NCI-H1417 treated with DMSO at 0.1 percent for 48 hours (cell line): Measurements from ENCODE around the gene FAM120A.

ENCODE experiments used
- DNase-seq: peaks from one replicate; lab custom pipeline; 2025; lab: John Stamatoyannopoulos, UW

FAM120A gene

GRCh38 chr9:93579711-93580516 lies 128.4 kb downstream of the FAM120A start:
- DNase-seq = no peak

- DNase-seq = no peak
Observed at GRCh38 chr9:93580654-93581380, 129.3 kb downstream of the FAM120A start.

GRCh38 chr9:93582115-93582514 lies 130.6 kb downstream of the FAM120A start:
- peak; percentile 84 for DNase-seq

DNA sequence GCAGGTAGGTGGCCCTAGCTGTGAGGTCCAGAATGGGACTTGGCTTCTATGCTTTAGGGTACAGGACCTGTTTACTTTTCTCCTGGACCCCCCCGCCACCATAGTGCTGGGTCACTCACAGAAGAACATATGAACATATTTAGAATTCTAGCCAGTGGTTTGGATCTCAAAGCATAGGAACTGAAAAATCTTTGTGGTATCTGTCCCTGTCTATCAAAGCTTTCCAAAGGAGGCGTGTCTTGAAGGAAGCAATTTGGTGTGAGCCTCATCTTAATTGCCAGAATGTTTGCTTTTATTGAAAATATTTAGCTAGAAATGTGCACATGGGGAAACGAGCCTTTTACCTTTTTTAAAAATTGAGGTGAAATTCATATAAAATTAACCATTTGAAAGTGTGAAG lies 131.1 kb downstream of the FAM120A start:
- DNase-seq = no peak

GRCh38 chr9:93585259-93585658 lies 133.8 kb downstream of the FAM120A start:
- no peak for DNase-seq

- DNase-seq = no peak
Observed at GRCh38 chr9:93585695-93586094, 134.2 kb downstream of the FAM120A start.

DNA sequence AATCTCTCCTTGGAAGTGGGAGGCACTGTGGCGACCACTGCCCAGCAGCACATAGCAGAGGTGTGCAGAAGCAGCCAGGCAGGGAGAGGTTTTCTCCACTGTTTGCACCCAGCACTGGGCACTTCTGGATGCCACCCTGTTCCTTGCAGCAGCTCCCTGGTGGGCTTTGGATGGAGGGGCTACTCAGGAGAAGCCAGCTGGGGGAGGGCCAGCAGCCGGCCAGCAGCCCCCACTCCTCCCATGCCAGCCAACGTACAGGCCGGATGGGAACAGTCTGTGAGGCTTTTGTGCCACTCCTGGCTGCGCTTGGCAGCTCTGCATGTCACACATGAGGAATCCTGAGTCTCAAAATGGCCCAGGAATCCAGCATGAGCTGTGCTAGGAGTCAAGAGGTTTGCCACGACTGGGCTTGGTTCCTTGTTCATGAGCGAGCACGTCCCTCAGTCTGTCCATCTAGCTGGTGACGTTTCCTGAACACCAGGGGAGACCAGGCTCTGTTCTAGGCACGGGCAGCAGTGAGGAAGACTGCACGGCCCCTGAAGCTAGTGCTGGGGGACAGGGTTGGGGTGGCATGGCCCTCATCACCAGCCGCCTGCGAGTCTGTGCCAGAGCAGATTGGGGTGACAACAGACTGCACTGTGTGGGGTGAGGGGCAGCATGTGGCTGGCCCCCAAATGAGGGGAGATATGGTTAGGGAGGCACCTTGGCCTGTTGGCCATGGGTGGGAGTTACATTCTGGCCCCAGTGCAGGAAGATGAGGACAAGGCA lies 135.0 kb downstream of the FAM120A start:
- DNase-seq = no peak

DNA sequence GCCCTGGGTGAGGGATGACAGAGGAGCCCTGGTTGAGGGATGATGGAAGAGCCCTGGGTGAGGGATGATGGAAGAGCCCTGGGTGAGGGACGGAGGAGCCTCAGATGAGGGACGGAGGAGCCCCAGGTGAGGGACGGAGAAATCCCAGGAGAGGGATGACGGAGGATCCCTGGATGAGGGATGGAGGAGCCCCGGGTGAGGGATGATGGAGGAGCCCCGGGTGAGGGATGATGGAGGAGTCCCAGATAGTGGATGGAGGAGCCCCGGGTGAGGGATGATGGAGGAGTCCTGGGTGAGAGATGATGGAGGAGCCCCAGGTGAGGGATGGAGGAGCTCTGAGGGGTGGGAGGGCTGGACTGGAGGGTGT lies 135.8 kb downstream of the FAM120A start:
- DNase-seq = no peak

- no peak for DNase-seq
Observed at GRCh38 chr9:93587651-93588347, 136.3 kb downstream of the FAM120A start.

DNA sequence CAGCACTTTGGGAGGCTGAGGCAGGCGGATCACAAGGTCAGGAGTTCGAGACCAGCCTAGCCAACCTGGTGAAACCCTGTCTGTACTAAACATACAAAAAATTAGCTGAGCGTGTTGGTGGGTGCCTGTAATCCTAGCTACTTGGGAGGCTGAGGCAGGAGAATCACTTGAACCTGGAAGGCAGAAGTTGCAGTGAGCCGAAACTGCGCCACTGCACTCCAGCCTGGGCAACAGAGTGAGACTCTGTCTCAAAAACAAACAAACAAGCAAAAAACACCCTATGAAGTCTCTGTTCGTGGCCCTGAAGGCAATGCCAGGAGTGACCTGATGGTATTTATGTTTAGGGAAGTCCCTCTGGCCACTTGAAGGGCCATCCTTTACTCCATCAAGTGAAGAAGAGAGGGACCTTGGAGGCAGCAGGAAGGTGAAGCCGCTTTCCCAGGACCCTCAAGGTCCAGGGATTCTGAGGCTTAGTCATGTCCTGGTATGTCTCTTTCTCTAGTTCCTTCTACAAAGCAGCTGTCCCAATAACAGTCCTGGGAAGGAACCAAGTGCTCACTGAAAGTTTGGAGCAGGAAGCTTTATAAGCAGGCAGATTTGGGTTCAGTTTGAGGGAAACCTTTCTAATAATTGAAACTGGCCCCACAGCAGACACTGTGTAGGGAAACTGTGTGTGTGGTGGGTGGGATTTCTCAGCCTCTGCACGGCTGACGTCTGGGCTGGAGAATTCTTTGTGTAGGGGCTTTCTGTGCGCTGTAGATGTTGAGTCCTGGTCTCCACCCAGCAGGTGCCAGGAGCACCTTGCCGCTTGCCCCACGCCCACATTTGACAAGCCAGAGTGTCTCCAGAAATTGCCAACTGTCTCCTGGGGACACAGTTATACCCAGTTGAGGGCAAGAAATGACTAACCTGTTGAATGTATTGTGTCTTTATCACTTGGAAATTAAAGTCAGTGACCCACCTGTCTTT lies 137.4 kb downstream of the FAM120A start:
- DNase-seq = no peak

DNA sequence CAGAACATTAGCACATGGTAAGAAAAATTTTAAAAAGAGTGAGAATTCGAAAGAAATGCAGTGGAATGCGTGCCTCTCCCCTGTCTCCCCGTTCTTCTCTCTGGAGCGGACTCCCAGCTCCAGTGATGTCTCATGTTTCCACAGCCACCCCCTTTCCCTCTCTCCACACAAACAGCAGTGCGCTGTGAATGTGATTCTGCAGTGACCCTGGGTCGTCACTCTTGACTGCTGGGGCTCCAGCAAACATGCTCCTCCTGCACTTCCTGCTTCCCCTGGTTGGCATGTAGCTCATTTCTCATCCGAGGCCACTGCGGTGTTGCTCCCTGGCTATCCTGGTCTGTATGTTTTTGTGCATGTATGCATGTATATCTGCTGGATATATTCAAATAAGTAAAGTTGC lies 138.2 kb downstream of the FAM120A start:
- no peak for DNase-seq

GRCh38 chr9:93590609-93591234 lies 139.2 kb downstream of the FAM120A start:
- no peak for DNase-seq

GRCh38 chr9:93591301-93592007 lies 140.0 kb downstream of the FAM120A start:
- DNase-seq = no peak

- DNase-seq = no peak
Observed at GRCh38 chr9:93592008-93592642, 140.6 kb downstream of the FAM120A start.

- DNase-seq = no peak
Observed at GRCh38 chr9:93592643-93593021, 141.1 kb downstream of the FAM120A start.

DNA sequence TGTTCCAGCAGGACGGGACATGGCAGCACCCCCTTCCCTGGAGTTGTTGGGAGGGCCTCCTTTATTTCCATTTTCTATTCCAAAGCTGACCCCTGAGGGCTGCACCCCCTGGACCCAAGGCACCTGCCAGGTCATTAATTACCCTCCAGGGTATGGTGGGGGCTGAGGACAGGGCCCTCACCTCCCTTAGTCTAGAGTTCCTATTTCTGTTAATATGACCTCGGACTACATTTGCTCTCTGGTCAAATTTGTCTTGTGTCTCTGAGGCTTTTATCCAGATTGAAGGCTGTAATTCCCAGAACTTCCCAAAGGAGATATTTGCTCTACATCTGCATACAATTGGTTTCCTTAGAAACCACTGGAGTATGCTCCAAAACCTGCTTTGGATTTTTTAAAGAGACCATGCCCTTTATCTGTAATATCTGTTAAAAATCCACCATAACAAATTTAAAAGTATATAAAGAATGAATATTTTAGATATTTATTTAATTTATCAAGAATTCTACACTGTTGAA lies 141.7 kb downstream of the FAM120A start:
- DNase-seq = no peak

- DNase-seq = no peak
Observed at GRCh38 chr9:93594041-93594756, 142.7 kb downstream of the FAM120A start.

DNA sequence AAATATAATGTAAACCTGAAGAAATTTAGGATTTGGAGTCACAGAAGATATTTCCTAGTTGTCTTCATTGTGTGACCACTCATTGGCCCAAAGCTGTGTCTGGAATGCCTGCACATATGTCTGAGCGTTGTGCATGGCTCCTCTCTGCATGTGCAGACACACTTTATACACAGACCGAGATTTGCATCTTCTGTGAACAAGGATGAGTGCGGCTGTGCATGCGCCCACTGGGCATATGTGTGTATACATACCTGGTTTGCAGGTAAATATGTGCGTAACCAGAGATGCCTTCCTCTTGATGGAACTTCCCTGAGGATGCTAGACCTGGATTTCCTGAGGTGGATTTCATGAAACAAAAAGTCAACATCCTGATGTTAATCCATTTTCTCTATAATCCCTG lies 144.0 kb downstream of the FAM120A start:
- no peak for DNase-seq
